ENCODE data around the gene ITPRIPL2.

DNA sequence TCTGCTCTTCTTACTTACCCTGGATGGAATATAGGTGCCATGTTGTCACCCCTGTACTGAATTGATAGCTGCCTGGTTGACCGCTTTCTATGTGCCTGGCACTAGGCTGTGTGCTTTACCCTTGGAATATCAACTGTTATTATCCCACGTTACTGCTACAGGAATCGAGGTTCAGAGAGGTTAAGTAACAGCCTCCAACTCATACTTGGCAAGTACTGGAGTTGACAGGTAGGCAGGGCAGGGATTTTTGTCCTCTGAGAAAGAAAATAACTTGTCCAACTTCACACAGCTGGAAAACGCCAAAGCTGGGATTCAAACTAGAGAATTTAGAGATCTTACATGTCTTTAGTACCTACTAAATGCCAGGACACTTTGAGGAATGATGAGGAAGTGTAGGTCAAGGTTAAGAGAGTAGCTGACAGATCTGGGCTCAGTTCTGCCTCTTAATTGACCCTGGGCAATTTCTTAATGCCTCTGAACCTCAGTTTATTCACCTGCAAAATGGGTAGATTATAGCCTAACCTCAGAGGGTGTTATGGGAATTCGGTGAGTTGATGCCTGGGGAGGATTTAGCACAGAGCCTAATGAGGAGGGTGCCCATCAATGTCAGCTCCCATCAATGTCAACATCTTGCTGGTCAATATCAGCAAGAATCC is 25.8 kb downstream of the ITPRIPL2 start:
- TF ChIP-seq, protein P1, sequence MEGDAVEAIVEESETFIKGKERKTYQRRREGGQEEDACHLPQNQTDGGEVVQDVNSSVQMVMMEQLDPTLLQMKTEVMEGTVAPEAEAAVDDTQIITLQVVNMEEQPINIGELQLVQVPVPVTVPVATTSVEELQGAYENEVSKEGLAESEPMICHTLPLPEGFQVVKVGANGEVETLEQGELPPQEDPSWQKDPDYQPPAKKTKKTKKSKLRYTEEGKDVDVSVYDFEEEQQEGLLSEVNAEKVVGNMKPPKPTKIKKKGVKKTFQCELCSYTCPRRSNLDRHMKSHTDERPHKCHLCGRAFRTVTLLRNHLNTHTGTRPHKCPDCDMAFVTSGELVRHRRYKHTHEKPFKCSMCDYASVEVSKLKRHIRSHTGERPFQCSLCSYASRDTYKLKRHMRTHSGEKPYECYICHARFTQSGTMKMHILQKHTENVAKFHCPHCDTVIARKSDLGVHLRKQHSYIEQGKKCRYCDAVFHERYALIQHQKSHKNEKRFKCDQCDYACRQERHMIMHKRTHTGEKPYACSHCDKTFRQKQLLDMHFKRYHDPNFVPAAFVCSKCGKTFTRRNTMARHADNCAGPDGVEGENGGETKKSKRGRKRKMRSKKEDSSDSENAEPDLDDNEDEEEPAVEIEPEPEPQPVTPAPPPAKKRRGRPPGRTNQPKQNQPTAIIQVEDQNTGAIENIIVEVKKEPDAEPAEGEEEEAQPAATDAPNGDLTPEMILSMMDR (IDR thresholded peaks at IDR 0.05 in 8 of 11, conservative IDR thresholded peaks at IDR 0.05 in 3 of 11), result no peak
- TF ChIP-seq POLR2A (IDR thresholded peaks at IDR 0.05) (no peak), POLR2AphosphoS5 (IDR thresholded peaks at IDR 0.05) (no peak)

All from spleen (tissue), 7 donors.